GM18520 (cell line): ENCODE results near the gene SUMO3.

Source experiments
- ATAC-seq: cut with Tn5 transposase; IDR thresholded peaks from one replicate; pipeline ENCODE4 v1.9.1; 2021; ENCODE audit not compliant: unreplicated experiment

Gene SUMO3

DNA sequence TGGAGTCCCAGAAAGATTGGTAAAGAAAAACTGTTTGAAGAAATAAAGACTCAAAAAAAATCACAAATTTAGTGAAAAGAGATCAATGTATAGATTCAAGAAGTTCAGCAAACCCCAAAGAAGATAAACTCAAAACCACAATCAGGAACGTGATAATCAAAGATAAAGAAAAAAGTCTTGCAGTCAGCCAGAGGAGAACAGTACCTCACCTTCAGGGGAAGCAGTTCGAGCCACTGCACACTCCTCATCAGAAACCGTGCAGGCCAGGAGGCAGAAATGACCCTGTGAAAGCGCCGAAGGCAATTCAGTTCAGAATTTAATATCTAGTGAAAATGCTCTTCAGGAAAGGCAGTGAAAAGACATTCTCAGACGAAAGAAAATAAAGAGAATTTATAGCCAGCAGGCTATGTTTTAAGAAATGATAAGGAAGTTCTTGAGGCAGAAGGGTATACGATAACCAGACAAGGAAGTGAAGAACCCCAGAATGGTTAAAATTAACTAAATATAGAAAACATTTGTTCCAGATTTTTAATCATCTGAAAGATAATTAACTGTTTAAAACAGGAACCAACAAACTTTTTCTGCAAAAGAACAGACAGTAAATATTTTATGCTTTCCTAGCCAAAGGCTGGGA is 13.5 kb upstream of the SUMO3 start:
- ATAC-seq = no peak

DNA sequence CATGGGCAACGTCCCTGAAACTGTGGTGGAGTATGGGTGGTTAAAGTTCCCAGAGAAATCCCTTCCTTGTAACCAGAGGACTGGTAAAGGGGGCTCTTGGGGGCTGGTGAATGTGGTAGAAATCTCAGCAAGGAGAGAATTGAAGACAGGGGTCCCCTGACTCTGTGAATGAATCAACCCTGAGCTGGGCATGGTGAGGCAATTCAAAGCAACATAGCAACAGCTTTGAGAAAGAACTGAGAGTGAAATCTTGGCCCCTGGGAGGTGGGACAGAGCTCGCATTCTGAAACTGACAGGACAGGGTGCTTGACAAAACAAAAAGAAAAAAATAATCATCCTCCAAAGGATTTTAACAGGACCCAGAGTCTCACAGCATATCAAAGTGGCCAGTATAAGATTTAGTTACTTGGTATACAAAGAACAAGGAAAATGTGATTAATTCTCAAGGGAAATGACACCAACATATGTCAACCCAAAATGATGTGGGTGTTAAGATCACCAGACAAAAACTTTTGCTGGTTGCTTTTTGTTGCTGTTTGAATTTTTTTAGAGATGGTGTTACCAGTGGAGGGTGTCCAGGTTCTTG is 11.7 kb upstream of the SUMO3 start:
- ATAC-seq = no peak

DNA sequence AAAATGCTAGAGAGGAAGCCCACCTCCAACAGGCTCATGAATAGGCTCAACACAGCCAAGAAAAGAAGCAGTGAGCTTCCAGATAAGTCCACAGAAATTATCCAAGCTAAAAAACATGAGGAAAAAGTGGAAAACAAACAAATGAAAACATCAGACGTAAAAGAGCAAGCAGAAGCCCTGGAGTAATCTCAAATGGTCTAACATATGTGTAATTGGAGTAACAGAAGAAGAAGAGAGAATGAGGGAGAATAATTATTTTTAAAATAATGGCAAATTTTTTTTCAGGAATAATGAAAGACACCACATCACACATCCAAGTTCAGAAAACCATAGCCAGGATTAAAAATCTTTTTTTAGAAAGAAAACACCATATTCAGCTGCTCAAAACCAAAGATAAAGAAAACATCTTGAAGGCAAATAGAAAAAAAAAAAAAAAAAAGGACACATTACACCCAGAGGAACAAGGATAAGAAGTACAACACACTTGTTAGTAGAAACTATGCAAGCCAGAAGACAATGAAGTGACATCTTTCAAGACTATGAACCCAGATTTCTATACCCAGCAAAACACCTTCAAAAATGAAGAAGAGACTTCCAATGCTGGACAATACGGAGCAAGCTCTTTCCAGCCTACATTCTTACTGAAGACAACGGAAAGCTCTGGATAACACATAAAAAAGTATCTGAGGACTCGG is 10.6 kb upstream of the SUMO3 start:
- ATAC-seq = no peak

DNA sequence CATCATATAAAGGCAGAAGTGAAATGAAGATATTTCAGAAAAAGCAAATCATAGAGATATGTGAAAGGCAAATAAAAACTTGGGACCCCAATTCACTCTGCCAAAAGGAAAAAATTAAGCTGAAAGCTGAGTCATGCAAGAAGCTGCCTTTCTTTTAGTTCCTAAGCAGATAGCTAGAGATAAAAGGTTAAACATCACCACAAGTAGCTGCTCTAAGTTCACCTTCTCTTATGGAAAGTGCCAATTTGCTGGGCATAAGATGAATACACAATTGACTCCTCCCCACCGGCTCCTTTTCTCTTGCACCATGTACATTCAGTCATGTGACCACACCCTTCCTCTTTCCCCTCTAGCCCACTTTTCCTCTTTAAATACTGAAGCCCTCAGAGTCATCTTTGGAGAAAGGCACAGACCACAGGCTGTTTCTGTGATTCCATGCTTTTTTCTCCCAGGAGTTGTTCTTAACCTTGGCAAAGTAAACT is 5.4 kb upstream of the SUMO3 start:
- ATAC-seq = no peak

DNA sequence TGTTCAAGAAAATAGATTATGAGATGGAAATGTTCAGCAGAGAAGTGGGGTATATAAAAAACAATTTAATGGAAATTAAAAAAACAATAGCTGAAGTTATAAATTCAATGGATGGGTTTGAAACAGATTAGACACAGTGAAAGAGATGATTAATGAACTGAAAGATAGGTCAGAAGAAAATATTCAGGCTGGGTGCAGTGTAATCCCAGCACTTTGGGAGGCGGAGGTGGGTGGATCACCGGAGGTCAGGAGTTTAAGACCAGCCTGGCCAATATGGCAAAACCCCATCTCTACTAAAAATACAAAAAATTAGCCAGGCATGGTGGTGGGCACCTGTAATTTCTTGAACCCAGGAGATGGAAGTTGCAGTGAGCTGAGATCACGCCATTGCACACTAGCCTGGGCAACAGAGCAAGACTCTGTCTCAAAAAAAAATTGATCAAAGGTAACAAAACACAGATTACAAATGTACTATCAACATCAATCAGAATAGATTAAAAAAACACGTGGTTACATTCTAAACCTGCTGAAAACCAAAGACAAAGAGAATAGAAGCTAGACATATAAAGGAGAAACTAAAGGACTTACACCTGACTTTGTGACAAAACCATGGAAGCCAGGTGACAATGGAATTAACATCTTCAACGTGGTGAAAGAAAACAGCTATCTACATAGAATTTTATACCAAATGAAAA is 4.8 kb upstream of the SUMO3 start:
- no peak for ATAC-seq

DNA sequence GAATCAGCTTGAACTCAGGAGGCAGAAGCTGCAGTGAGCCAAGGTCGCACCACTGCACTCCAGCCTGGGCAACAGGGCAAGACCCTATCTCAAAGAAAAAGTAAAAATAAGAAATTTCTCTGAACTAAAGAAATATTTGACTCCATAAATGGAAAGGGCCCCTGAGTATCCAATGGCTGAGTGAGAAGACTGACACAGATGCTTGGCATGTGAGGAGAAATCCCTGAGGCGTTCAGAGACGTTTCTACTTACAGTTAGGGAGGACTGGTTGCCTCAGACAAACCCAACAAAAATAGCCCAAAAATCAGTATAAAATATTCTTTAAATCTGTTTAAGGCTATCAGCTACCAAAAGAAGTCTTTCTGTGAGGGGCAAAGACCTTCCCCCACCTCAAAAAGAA is 3.0 kb upstream of the SUMO3 start:
- ATAC-seq = no peak

DNA sequence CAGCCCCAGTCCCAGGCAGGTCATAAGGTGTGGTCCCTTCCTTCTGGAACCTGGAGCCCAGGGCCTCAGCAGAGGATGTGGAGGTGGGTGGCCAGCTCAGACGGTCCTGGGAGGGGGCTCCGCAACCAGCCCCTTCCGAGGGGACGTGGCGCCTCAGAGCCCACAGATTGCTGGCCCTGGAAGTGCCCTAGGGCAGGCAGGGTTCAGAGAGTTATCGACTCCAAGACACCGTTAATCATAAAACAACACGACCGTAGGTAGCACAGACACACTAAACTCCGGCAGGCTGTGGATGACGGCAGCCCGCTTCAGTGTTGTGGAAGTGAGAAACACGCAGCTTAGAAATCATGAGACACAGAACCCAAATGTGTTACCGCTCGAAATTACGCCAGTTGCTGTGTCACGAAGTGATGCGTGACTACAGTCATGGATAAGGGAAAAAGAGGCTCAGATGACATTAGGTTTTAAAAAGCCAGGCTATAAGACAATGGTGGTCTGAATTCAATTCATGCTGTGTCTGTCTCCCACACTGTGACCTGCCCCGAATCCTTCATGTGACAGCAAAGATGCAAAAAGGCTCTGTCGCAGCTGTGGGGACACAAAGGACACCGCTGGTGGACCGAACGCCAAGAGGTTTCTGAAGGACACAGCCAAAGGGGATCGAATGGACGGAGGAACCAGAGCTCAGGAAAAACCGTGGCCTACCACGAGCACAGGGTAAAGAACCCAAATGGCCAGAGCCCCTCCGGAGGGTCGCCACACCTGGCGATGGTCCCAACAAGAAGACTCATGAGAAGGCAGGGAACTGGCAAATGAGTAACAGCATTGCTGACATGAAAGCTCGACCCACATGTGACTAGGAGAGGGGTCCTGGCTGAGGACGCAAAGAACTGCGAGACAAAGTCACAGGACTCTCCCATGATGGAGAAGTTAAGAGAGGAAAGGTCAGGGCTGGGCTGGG is 1.7 kb upstream of the SUMO3 start:
- ATAC-seq = no peak

DNA sequence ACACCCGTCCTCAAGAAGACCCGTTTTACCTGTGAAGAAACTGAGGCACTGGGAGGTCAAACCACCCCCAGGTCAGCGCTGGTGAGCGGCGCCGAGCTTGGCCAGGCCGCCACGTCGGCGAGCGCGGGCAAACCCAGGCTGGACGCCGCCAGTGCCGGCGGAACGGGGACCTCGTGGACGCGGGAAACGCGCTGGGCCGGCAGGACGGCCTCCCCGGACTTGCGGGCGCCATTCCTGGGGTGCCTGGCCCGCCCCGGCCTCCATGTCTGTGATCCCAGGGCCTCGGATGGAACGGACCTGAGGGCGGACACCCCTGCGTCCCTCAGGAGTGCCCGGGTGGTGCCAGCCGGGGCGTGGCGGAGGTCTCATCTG is 764 bp upstream of the SUMO3 start:
- no peak for ATAC-seq

DNA sequence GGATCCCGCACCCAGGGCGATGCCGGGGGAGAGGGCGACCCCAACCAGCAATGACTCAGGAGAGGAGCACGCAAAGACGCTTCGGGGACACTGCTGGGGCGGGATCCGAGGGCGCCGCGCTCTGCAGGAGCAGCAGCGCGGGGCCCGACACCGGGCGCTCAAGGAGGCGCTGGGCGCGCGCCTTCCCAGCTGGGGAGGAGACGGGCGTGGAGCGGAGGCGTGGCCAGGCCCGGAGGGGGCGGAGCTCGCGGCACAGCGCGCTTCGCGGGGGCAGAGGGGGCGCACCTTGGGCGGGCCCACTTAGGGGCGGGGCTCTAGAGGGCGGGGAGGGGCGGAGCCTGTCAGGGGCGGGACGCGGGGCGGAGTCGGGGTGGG is 369 bp downstream of the SUMO3 start:
- peak; percentile 47 for ATAC-seq

DNA sequence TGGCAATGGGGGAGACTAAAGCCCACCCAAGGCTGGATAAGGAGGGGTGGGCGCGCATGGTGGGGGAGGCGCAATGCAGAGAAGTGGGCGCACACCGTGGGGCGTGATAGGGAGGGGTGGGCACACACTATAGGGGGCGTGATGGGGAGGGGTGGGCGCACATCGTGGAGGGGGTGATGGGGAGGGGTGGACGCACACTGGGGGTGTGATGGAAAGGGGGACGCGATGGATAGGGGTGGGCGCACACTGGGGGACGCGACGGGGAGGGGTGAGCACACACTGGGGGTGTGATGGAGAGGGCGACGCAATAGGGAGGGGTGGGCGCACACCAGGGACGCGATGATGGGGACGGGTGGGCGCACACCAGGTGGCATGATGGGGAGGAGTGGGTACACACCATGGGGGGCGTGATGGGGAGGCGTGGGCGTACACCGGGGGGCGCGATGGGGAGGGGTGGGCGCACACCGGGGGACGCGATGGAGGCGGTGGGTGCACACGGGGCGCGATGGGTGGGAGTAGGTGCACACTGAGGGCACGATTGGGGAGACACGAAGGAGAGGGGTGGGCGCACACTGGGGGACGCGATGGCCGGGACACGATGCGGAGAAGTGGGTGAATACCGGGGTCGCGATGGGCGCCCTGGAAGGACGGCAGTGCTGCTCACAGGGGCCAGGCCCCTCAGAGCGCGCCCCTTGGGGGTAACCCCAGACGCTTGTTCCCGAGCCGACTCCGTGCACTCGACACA is 929 bp downstream of the SUMO3 start:
- no peak for ATAC-seq

DNA sequence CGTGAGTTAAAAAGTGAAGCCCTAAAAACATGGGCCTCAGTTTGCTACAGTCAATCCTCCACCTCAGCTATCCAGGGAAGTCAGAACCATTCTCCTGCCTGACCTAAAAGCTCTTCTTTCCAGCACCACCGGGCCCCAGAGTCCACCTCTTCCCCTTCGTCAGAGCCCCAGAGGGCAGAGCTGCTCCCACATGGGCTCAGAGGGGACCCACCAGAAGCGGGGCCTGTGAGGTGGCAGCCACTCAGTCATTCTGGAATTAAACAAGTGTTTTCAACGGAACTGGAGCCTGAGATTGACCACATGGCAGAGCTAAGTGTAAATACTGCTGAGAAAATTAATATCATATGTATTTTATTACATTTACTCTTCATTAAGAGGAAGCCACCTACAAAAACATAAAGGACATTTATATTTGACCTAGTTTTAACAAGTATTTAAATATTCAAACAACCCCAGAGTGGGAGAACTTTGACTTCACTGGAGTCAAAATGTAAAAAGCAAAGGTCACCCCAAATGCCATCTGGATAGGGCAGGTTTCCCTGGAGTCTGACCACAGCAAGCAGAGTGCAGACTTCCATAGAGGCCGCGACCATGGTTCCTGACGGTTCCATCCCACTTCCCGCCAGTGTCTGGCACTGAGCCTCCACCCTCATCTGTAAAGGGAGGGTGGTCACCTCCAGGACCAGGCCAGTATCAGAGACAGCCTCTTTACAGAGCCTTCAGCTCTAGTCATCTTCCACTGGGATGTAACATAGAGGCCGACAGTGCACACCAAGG is 1.8 kb downstream of the SUMO3 start:
- ATAC-seq = no peak

DNA sequence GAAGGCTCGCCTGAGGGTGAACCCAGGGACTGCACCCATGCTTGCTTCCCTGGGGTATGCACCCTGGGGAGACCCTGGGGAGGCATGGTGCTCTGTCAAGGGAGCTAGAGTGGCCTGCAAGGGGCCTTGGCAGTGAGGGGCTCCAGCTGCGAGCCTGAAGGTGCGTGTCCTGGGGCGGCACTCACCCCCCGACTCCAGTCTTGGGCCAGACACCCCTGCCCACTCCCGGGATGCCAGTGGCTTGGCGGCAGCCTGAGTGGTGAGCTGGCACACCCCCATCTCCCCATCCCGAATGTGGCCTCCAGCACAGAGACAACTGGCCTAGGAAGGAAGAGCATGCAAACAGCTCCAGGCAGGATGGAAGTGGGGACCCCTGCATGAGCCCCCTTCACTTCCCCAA is 2.6 kb downstream of the SUMO3 start:
- ATAC-seq = no peak

DNA sequence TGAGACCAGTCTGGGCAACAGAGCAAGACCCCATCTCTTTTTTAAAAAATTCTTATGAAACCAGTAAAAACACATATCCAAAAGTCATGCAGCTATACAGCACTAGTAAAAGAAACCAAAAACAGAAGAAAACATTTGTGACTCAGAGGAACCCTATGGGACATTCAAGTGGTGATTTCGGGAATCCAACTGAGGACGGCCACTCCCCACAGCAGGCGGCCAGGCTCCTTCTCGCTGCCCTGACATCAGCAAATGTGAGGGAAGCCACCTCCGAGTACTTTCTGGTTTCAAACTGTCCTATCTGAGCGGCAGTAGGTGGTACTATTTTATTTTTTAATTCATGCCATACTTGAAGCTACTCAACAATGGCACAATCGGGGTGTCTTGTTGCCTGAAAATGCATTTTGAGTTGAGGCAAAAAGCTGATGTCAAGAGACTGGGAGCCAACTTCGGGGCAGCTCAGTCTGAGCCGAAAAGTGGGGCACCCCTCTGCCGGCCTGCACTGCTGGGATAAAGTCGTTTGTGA is 3.3 kb downstream of the SUMO3 start:
- ATAC-seq = no peak

DNA sequence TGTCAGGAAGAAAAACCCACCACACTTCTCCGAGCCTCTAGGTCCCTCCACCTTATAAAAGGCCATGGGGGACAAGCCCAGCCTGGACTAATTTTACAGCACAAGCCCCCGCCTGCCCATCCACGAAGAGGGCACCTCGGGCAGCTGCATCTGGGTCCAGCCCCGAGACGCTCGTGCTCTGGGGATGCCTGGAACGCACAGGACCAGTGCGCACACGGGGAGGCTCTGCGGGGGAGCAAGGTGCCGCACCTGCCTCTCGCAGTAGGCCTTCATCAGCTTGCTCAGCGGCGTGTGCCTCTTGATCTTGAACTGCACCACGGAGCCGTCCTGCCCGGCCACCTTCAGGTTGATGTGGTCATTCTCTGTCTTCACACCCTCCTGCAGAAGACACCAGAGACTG is 4.1 kb downstream of the SUMO3 start:
- no peak for ATAC-seq

DNA sequence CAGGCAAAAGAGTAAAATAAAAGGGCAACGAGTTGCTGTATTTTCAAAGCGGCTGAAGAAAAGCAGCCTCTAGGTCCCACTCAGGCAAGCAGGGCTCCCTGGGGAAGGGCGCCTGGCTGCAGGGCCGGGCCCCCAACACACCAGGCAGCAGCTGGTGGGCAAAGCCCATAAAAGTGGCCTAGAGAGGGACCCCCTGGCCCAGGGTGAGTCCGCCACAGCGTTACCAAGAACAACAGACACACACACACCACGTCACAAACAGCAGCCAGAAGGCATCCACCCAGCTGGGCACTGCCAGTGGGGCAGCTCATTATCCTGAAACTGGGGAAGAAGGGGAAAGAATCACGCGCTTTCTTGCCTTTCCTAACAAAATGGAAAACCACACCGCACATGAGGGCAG is 4.7 kb downstream of the SUMO3 start:
- no peak for ATAC-seq

DNA sequence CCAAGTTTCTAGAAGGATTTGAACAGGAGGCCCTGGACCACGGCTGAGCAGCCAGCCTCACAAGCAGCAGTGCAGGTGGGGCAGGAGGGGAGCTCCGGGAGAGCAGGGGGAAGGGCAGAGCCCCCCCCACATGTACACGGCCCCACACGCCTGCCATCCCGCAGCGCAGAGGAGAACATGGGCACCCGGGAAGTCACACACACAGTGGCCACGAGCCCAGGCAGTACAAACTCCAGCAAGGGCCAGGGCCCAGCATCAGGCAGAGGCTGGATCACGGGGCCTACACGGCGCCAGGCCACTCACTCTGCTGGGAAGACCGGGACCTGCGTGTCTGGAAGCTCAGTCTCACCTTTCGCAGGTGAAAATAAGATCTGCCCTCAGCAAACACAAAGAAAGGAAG is 5.2 kb downstream of the SUMO3 start:
- no peak for ATAC-seq

DNA sequence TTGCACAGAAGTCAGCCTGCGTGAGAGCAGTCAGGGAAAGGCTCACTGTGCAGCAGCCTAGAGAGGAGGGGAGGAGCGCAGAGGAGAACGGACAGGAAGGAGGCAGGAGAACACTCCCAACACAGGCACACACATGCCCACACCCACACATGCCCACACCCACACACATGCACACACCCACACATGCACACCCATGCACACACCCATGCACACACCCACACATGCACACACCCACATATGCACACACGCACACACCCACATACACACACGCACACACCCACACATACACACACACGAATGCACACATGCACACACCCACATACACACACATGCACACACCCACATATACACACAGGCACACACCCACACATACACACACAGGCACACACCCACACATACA is 7.1 kb downstream of the SUMO3 start:
- ATAC-seq = no peak

DNA sequence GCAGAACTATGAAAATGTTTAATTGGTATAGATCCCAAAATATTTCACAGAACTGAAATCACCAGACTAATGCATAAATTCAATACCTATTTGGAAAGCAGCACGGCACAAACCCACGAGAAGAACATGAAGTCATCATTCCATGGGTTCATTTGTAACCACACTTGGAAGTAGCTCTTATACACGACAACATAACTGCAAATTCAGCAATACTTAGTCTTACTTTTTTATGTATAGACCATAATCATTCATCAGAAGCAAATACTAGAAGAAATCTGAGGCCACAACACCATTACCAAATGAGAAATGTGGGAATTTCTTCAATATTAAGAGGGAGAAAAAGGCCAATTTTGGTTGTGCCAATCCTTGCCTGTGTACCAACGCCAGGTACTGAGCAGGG is 12.0 kb downstream of the SUMO3 start:
- ATAC-seq = no peak

DNA sequence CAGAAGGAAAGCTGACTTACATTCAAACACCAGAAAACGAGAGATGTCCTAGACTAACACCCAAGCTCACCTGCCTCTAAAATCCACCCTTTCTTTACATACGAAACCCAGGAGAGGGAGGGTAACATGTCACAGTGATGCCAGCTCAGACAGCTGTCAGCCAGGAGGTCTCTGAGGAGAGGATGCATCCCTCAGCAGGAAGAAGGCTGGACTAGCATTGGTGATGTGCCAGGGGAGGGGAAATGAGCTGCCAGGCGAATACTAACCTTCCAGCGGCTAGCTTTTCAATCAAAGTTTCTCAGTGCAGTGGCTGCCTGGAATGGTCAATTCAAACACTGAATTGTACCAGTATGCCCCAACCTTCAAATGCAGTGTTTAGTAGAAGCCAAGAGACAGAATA is 12.6 kb downstream of the SUMO3 start:
- no peak for ATAC-seq
